GM21619 (cell line): ENCODE data around the gene SOWAHC.
"Not testable (repeated sequence)": the region's sequence is repeated elsewhere in the genome, so short reads cannot be mapped to it uniquely, and the experiment has no call there.

Experiments
- ATAC-seq: cut with Tn5 transposase; IDR thresholded peaks from one replicate; pipeline ENCODE4 v1.9.1; 2021; ENCODE audit not compliant: unreplicated experiment

SOWAHC gene

GRCh38 chr2:109613922-109614714 is at the start of gene SOWAHC, which contains the start of gene SEPTIN10:
Gene SOWAHC (plus strand): TSS chr2:109614364. CDS start chr2:109614490, 126 bp downstream.
Gene SEPTIN10 (minus strand): TSS chr2:109613966. CDS start chr2:109613827, 139 bp downstream.
- peak; percentile 65 for ATAC-seq

- ATAC-seq, result no peak
Observed at GRCh38 chr2:109575373-109575772, 38.8 kb upstream of the SOWAHC start.

- not testable (repeated sequence) for ATAC-seq
Observed at GRCh38 chr2:109577630-109578029, 36.5 kb upstream of the SOWAHC start.

- ATAC-seq, result peak; percentile 62
Observed at GRCh38 chr2:109582928-109583895, 31.0 kb upstream of the SOWAHC start.

- no peak for ATAC-seq
Observed at GRCh38 chr2:109586687-109587086, 27.5 kb upstream of the SOWAHC start.

- no peak for ATAC-seq
Observed at GRCh38 chr2:109591206-109591605, 23.0 kb upstream of the SOWAHC start.

- no peak for ATAC-seq
Observed at GRCh38 chr2:109592905-109593304, 21.3 kb upstream of the SOWAHC start.

GRCh38 chr2:109594246-109594885 is 19.8 kb upstream of the SOWAHC start:
- no peak for ATAC-seq

- ATAC-seq, result no peak
Observed at GRCh38 chr2:109595644-109596043, 18.5 kb upstream of the SOWAHC start.

- no peak for ATAC-seq
Observed at GRCh38 chr2:109597283-109597682, 16.9 kb upstream of the SOWAHC start.

- no peak for ATAC-seq
Observed at GRCh38 chr2:109601783-109602182, 12.4 kb upstream of the SOWAHC start.

- ATAC-seq, result no peak
Observed at GRCh38 chr2:109602617-109603188, 11.5 kb upstream of the SOWAHC start.

GRCh38 chr2:109604597-109604996 is 9.6 kb upstream of the SOWAHC start:
- no peak for ATAC-seq

- ATAC-seq, result no peak
Observed at GRCh38 chr2:109607766-109608165, 6.4 kb upstream of the SOWAHC start.

- no peak for ATAC-seq
Observed at GRCh38 chr2:109609352-109610024, 4.7 kb upstream of the SOWAHC start.

- no peak for ATAC-seq
Observed at GRCh38 chr2:109611467-109612095, 2.6 kb upstream of the SOWAHC start.

- no peak for ATAC-seq
Observed at GRCh38 chr2:109613081-109613921, 863 bp upstream of the SOWAHC start.

GRCh38 chr2:109614715-109615636 is 812 bp downstream of the SOWAHC start:
- ATAC-seq, result no peak
